Measurements from ENCODE around the gene HES6.

- TF ChIP-seq, protein P1, sequence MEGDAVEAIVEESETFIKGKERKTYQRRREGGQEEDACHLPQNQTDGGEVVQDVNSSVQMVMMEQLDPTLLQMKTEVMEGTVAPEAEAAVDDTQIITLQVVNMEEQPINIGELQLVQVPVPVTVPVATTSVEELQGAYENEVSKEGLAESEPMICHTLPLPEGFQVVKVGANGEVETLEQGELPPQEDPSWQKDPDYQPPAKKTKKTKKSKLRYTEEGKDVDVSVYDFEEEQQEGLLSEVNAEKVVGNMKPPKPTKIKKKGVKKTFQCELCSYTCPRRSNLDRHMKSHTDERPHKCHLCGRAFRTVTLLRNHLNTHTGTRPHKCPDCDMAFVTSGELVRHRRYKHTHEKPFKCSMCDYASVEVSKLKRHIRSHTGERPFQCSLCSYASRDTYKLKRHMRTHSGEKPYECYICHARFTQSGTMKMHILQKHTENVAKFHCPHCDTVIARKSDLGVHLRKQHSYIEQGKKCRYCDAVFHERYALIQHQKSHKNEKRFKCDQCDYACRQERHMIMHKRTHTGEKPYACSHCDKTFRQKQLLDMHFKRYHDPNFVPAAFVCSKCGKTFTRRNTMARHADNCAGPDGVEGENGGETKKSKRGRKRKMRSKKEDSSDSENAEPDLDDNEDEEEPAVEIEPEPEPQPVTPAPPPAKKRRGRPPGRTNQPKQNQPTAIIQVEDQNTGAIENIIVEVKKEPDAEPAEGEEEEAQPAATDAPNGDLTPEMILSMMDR (conservative IDR thresholded peaks at IDR 0.05; ENCODE audit: low read length), result no peak
- no peak for TF ChIP-seq EZH2phosphoT487 (IDR thresholded peaks at IDR 0.05; ENCODE audit: borderline replicate concordance)
Measured at GRCh38 chr2:238274152-238274865, 34.5 kb upstream of the HES6 start.

All from Loucy (cell line).